COLO668 (cell line): ENCODE data around the gene CCDC107.

Source experiments
- DNase-seq: peaks from one replicate; lab custom pipeline; 2025; ENCODE audit not compliant: unreplicated experiment; lab: John Stamatoyannopoulos, UW

CCDC107 gene

GRCh38 chr9:35659340-35659739, 1.2 kb downstream of the CCDC107 start:
- DNase-seq, result no peak

- DNase-seq, result no peak
Observed at GRCh38 chr9:35660966-35661415, 2.9 kb downstream of the CCDC107 start.

- DNase-seq, result no peak
Observed at GRCh38 chr9:35661756-35662350, 3.8 kb downstream of the CCDC107 start.

DNA sequence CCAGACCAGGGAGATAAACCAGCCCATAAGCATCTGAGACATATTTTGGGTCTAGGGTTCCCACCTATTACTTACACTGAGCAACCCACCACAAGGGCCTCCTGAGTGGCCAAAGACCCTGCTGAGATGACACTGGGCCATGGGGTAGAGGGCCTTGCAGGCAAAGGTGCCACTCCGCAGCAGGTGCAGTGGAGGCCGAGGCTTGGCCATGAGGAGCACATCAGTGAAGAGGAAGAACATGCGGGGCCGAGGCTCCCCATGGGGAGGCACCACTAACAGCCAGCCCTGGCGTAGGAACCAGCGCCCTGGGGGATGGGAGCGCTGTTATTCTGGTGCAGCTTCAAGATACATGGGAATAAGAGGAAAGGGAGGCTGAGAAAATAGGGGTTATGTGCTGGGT, 4.3 kb downstream of the CCDC107 start:
- no peak for DNase-seq

GRCh38 chr9:35664531-35665470, 6.7 kb downstream of the CCDC107 start, which contains the start of gene ARHGEF39:
Gene ARHGEF39, minus strand, starts transcription at chr9:35665195. Its CDS starts 26 bp downstream, at chr9:35665169.
- peak; percentile 93 for DNase-seq

- no peak for DNase-seq
Observed at GRCh38 chr9:35665471-35665818, 7.4 kb downstream of the CCDC107 start.

DNA sequence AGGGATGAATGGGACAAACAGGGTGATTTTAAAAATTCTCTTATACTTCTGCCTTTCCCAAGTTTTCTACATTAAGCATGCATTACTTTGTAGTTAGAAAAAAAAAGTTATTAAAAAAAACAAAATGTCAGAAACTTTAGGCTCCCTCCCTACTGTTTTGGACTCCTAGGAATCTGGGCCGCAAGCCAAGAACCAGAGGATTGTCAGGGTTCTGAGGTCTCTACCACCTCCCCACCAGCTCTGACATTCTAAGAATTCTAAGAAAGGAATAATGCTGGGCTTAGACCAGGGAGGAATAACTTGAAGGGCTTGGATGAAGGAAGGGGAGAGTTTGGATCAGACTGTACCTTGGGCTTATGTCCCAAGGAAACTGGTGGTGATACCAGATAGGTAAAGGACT, 8.0 kb downstream of the CCDC107 start:
- no peak for DNase-seq

DNA sequence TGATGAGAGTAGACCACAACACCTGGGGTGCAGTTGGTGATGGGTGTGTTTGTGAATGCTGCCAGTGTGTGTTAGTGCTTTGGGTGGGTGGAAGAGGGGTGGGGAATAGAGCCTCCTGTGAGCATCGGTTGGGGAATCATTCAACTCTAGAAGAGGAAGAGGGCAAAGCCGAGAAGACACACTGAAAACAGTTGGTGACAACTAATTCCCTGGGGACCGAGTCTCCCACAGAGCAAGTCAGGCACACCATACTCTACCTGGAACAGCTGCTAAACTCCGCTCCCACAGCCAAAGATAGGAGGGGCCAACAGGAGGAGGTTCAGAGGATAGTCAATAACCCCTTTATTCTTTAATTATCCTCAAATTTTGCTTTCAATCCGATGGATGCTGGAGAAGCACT, 8.5 kb downstream of the CCDC107 start:
- no peak for DNase-seq

GRCh38 chr9:35667939-35668338, 9.8 kb downstream of the CCDC107 start:
- no peak for DNase-seq

DNA sequence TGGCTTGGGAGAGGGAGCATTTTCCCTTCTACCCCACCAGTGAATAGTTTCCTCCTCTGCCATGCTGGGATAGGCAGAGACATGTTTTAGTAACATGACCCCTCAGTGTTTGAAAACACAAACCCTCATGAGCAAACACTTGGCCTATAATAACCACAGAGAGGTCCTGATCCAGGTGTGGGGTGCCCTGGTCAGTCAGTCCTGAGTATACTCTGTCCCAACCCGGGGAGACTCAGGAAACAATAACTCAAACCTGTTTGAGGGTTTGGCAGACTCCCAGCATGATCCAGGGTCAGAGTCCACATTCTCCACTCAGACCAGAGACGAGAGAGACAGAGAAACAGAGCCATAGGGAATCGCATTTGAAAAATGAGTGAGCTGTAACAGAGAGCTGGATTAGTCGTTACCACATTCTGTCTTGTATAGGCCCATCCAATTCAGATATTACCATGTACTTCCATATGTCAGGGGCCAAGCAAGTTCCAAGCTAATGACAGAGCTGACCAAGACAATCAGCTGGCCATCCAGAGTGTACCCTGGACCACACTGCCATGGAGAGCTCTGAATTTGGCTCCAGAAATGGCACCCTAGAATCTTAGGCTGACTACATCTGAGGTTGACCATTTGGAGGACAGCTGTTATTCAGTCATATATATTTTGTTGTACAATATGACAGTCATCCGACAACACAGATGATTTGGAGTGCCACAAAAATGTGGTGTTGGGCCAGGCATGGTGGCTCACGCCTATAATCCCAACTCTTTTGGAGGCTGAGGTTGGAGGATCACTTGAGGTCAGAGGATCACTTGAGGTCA, 11.4 kb downstream of the CCDC107 start:
- peak; percentile 87 for DNase-seq

GRCh38 chr9:35673132-35674024, 15.3 kb downstream of the CCDC107 start, which contains the start of gene CA9:
Gene CA9, plus strand, starts transcription at chr9:35673928. Its CDS starts 32 bp downstream, at chr9:35673960.
- peak; percentile 67 for DNase-seq

DNA sequence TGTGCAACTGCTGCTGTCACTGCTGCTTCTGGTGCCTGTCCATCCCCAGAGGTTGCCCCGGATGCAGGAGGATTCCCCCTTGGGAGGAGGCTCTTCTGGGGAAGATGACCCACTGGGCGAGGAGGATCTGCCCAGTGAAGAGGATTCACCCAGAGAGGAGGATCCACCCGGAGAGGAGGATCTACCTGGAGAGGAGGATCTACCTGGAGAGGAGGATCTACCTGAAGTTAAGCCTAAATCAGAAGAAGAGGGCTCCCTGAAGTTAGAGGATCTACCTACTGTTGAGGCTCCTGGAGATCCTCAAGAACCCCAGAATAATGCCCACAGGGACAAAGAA, 15.9 kb downstream of the CCDC107 start:
- no peak for DNase-seq

GRCh38 chr9:35675204-35675603, 17.1 kb downstream of the CCDC107 start:
- no peak for DNase-seq

DNA sequence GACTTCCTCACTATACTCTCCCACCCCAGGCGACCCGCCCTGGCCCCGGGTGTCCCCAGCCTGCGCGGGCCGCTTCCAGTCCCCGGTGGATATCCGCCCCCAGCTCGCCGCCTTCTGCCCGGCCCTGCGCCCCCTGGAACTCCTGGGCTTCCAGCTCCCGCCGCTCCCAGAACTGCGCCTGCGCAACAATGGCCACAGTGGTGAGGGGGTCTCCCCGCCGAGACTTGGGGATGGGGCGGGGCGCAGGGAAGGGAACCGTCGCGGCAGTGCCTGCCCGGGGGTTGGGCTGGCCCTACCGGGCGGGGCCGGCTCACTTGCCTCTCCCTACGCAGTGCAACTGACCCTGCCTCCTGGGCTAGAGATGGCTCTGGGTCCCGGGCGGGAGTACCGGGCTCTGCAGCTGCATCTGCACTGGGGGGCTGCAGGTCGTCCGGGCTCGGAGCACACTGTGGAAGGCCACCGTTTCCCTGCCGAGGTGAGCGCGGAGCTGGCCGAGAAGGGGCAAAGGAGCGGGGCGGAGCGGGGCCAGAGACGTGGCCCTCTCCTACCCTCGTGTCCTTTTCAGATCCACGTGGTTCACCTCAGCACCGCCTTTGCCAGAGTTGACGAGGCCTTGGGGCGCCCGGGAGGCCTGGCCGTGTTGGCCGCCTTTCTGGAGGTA, 17.8 kb downstream of the CCDC107 start:
- no peak for DNase-seq

GRCh38 chr9:35679091-35679490, 21.0 kb downstream of the CCDC107 start:
- DNase-seq, result no peak

GRCh38 chr9:35679766-35680330, 21.8 kb downstream of the CCDC107 start:
- no peak for DNase-seq

- DNase-seq, result no peak
Observed at GRCh38 chr9:35680331-35681105, 22.4 kb downstream of the CCDC107 start.

- no peak for DNase-seq
Observed at GRCh38 chr9:35681341-35682002, 23.4 kb downstream of the CCDC107 start.
